Mesodermal cell (in vitro differentiated cells): ENCODE results near the gene M1AP.

Experiments used
- H3K27ac ChIP-seq: 2 replicates; pipeline ENCODE4 v1.7.0; 2013; ENCODE audit warnings: mild to moderate bottlenecking, low read depth, low read length, moderate library complexity; ENCODE audit not compliant: severe bottlenecking
- H3K36me3 ChIP-seq: 2 replicates; pipeline ENCODE4 v1.7.1; 2013; ENCODE audit warnings: mild to moderate bottlenecking, low read length, moderate library complexity; ENCODE audit not compliant: control insufficient read depth, insufficient read depth
- H3K4me1 ChIP-seq: one replicate; pipeline ENCODE4 v1.7.1; 2013; ENCODE audit warnings: mild to moderate bottlenecking, low read length; ENCODE audit not compliant: insufficient read depth, control insufficient read depth, poor library complexity, severe bottlenecking
- H3K4me3 ChIP-seq: 2 replicates; pipeline ENCODE4 v1.7.0; 2013; ENCODE audit warnings: low read length, control low read depth, mild to moderate bottlenecking; ENCODE audit not compliant: insufficient read depth, poor library complexity, severe bottlenecking; ENCODE audit errors: extremely low read depth
- H3K9me3 ChIP-seq: 2 replicates; pipeline ENCODE4 v1.7.1; 2013; ENCODE audit warnings: mild to moderate bottlenecking, low read length, moderate library complexity; ENCODE audit not compliant: control insufficient read depth
- WGBS, 2 experiments: methylation state at CpG; one replicate each; pipeline ENCODE4 v1.1.5; 2013; ENCODE audit warnings: missing lambda C conversion rate in 2 of 2; ENCODE audit not compliant: insufficient coverage in 2 of 2; 5-methylcytosine and 5-hydroxymethylcytosine counted together

M1AP gene

GRCh38 chr2:74682501-74682900 is 34.4 kb upstream of the M1AP start:
- Histone ChIP-seq H3K9me3 (no peaks in the 10 kb centered on the region), H3K4me1 (no peaks in the 10 kb centered on the region), H3K4me3 (no peak overlapping the region), H3K36me3 (no peaks in the 10 kb centered on the region), H3K27ac (no peak overlapping the region)

- H3K4me3 ChIP-seq, result no peak overlapping the region
- H3K27ac ChIP-seq, result no peak overlapping the region
- H3K9me3 ChIP-seq, result no peaks in the 10 kb centered on the region
- 94 to 98% methylated on average over 9 to 15 of the region's 15 CpGs for WGBS, 2 experiments
- H3K4me1 ChIP-seq, result no peaks in the 10 kb centered on the region
- H3K36me3 ChIP-seq, result no peaks in the 10 kb centered on the region
Measured at GRCh38 chr2:74679615-74680014, 31.5 kb upstream of the M1AP start.

GRCh38 chr2:74676331-74676730 is 28.2 kb upstream of the M1AP start:
- WGBS, 2 experiments, result 78 to 94% methylated on average over 4 of the region's 4 CpGs
- no peak overlapping the region for H3K4me3 ChIP-seq

GRCh38 chr2:74675090-74675489 is 27.0 kb upstream of the M1AP start:
- Histone ChIP-seq H3K27ac (no peak overlapping the region), H3K36me3 (no peaks in the 10 kb centered on the region), H3K4me1 (no peaks in the 10 kb centered on the region), H3K9me3 (no peaks in the 10 kb centered on the region), H3K4me3 (no peak overlapping the region)
- 74 to 83% methylated on average over 2 to 6 of the region's 6 CpGs for WGBS, 2 experiments

More at GRCh38 chr2:74676331-74676730, 28.2 kb upstream of the M1AP start:
- no peaks in the 10 kb centered on the region for H3K9me3 ChIP-seq
- H3K27ac ChIP-seq, result no peak overlapping the region
- no peaks in the 10 kb centered on the region for H3K36me3 ChIP-seq
- H3K4me1 ChIP-seq, result no peaks in the 10 kb centered on the region

GRCh38 chr2:74673826-74674528 is 25.8 kb upstream of the M1AP start:
- 93% methylated on average over 3 to 5 of the region's 7 CpGs for WGBS, 2 experiments
- no peaks in the 10 kb centered on the region for H3K4me1 ChIP-seq
- H3K9me3 ChIP-seq, result no peaks in the 10 kb centered on the region
- H3K27ac ChIP-seq, result no peak overlapping the region
- H3K36me3 ChIP-seq, result no peaks in the 10 kb centered on the region
- H3K4me3 ChIP-seq, result no peak overlapping the region

- Histone ChIP-seq H3K4me1 (no peaks in the 10 kb centered on the region), H3K9me3 (no peaks in the 10 kb centered on the region), H3K27ac (no peak overlapping the region), H3K4me3 (no peak overlapping the region), H3K36me3 (no peaks in the 10 kb centered on the region)
Measured at GRCh38 chr2:74671479-74671878, 23.3 kb upstream of the M1AP start.

GRCh38 chr2:74670263-74670662 is 22.1 kb upstream of the M1AP start:
- no peak overlapping the region for H3K27ac ChIP-seq
- WGBS, 2 experiments, result 95 to 99% methylated on average over 6 to 7 of the region's 7 CpGs
- H3K4me3 ChIP-seq, result no peak overlapping the region
- H3K4me1 ChIP-seq, result no peaks in the 10 kb centered on the region
- no peaks in the 10 kb centered on the region for H3K36me3 ChIP-seq
- no peaks in the 10 kb centered on the region for H3K9me3 ChIP-seq

GRCh38 chr2:74668087-74668486 is 20.0 kb upstream of the M1AP start:
- Histone ChIP-seq H3K36me3 (no peaks in the 10 kb centered on the region), H3K27ac (no peak overlapping the region), H3K9me3 (no peaks in the 10 kb centered on the region), H3K4me3 (no peak overlapping the region), H3K4me1 (no peaks in the 10 kb centered on the region)
- 88% methylated on average over 1 of the region's 1 CpG; no CpG with 5 or more reads in 1 of the 2 experiments for WGBS, 2 experiments

GRCh38 chr2:74659462-74659861 is 11.3 kb upstream of the M1AP start:
- Histone ChIP-seq H3K4me3 (no peak overlapping the region), H3K4me1 (no peaks in the 10 kb centered on the region), H3K27ac (no peak overlapping the region), H3K36me3 (no peaks in the 10 kb centered on the region), H3K9me3 (no peaks in the 10 kb centered on the region)
- 76% methylated on average over 2 of the region's 2 CpGs; no CpG with 5 or more reads in 1 of the 2 experiments for WGBS, 2 experiments

GRCh38 chr2:74658516-74658915 is 10.4 kb upstream of the M1AP start:
- H3K27ac ChIP-seq, result no peak overlapping the region
- H3K4me3 ChIP-seq, result no peak overlapping the region
- 78 to 100% methylated on average over 1 to 2 of the region's 2 CpGs for WGBS, 2 experiments
- peaks cover 3% of the 10 kb centered on the region for H3K4me1 ChIP-seq
- H3K9me3 ChIP-seq, result no peaks in the 10 kb centered on the region
- no peaks in the 10 kb centered on the region for H3K36me3 ChIP-seq

GRCh38 chr2:74655579-74655978 is 7.4 kb upstream of the M1AP start:
- Histone ChIP-seq H3K36me3 (no peaks in the 10 kb centered on the region), H3K4me3 (no peak overlapping the region), H3K9me3 (no peaks in the 10 kb centered on the region), H3K4me1 (peaks cover 3% of the 10 kb centered on the region), H3K27ac (no peak overlapping the region)
- 86 to 100% methylated on average over 1 of the region's 1 CpG for WGBS, 2 experiments
